Measurements from ENCODE around the gene RMI1.
"Not testable (repeated sequence)": the region's sequence is repeated elsewhere in the genome, so short reads cannot be mapped to it uniquely, and the experiment has no call there.

RMI1 gene
- 0.31 to 3.9 reads per million in 2 donors for total RNA-seq

DNA sequence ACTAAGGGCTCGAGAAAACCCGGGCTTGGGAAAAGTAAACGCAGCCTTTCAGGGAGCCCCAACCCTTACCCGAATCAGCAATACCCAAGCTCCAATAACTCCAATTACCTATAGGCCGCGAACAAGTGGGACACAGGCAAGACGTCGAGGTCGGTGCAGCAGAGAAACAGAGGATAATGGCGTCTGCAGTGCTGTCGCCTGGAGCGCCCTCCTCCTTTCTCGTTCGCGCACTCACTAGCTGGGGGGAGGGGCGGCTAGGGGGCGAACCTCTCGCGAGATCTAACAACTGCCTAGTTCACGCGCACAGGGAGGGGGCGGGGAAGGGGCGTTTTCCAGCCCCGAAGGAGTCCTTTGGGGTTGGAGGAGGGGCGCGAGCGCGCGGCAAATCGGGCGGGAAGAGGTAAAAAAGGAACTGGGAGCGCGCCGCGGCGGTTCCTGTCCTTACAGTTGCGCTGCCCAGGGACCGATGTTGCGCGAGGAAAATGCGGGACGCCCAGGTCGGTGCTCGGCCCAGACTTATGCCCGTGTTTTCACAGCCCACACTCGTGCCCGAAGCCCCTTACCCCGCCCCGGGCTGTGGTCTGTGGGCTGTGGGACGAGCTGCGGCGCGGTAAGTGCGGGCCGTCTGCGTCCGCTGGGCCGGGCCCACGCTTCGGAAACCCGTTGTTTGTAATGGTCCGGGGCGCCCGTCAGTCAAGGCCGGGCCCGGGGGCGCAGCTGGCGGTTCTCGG lies at the start of gene RMI1:
TSS of gene RMI1 (plus strand) at position 411 of the 731 bp plus-strand sequence. CDS start 20,182 bp downstream, outside the sequence.
- peak; percentile 98 to 100 (median 99) for DNase-seq

DNA sequence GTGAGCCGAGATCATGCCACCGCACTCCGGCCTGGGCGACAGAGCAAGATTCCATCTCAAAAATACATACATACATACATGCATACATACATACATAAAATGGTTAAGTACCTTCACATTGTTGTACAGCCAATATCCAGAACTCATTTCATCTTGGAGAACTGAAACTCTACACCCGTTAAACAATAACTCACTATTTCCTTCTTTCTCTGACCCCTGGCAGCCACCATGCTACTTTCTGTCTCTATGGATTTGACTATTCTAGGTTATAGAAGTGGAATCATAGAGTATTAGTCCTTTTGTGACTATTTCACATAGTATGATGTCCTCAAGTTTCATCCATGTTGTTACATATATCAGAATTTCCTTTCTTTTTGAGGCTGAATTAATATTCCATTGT lies 49.7 kb upstream of the RMI1 start:
- no peak for DNase-seq

DNA sequence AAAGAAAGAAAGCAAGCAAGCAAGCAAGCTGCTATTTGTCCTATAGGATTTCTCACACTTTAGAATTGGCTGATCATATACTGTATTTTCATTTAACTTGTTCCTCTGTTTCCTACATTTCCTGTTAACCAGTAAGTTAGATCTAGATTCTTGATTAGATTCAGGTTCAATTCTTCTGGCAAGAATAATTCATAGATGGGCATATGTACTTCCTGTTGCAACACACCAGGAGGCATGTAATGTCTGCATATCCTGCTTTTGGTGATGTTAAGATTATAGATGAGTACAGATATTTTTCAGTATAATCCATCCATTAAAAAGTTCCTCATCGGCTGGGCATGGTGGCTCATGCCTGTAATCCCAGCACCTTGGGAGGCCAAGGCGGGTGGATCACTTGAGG lies 48.6 kb upstream of the RMI1 start:
- DNase-seq, result peak in 1 of 5 experiments; percentile 52

DNA sequence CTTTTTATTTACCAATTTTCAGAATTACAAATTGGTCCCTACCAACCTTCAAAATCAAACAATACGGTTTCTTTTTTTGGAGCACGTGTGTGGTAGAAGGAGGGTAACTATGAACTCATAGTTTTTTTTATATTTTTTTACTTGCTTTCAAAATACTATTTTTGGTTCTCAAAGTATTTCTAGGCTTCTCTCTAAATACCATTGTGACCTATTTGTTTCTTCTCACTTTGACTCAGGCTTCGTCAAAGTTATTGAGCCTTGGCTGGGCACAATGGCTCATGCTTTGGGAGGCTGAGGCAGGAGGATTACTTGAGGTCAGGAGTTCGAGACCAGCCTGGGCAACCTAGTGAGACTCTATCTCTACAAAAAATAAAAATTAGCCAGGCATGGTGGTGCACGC lies 47.8 kb upstream of the RMI1 start:
- DNase-seq, result peak in 1 of 5 experiments; percentile 17

DNA sequence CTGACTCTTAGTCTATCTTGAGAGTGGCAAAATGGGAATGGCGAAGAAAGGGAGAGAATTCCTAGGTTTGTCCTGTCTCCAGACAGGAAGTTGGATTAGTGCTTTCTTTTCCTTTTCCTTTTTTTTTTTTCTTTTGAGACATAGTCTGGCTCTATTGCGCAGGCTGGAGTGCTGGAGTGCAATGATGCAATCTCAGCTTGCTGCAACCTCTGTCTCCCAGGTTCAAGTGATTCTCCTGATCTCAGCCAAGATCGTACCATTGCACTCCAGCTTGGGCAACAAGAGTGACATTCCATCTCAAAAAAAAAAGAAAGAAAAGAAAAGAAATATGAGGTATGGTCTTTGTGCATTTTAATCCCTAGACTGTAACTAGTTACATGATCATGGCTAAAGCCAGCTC lies 46.8 kb upstream of the RMI1 start:
- no peak for DNase-seq

DNA sequence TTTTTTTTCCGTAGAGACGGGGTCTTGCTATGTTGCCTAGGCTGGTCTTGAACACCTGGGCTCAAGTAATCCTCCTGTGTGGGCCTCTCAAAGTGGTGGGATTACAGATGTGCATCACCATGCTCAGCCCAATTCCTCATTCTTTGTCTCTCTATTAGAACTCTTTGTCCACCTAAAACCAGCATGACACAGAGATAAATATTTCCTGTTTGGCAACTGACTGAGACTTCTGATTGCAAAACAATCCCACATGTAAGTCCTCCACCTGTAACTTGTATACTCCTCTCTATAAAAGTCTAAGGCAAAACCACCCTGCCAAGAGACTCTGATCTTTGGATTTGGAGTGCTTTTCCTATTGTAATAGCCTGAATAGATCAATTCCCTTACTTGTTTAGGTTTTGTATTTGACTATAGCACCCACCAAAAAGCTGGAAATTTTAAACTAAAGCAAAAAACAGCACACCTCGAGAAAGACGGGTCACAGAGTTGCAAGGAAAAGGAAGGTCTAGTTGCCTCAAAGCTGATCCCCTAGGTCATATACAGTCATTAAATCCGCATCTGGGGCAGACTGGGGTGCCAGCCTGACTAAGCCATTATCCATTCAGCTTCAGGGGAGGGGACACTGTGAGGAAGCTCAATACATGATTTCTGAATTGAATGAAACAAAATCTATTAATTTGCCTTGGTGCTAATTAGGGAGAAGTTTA lies 45.9 kb upstream of the RMI1 start:
- DNase-seq, result no peak

DNA sequence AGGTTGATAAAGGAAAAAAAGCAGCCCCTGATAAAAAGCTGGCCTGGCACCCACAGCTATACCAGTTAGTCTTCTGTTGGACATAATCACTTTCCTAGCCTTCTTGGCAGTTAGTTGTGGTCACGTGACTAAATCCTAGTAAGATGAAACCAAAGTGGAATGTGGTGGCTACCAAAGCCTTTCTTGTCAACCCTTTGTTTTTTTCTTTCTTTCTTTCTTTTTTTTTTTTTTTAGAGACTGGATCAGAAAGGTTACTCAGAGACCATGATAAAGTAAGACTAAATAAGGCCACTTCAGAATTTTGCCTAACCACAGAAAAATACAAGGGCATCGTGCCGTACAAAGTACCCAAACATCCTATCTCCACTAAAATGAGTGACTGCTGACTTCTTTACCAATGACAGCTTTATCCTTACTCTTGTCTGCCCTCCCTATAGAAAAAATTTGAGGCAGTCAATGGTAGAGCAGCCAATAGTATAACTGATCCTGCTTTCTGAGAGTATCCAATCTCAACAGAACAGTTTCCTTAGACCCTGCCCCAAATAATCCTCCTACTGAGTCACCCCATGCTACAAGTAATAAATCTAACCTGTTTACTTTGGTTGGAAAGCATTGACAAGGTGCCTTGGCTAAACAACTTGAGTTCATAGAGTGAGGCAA lies 45.2 kb upstream of the RMI1 start:
- DNase-seq, result no peak

DNA sequence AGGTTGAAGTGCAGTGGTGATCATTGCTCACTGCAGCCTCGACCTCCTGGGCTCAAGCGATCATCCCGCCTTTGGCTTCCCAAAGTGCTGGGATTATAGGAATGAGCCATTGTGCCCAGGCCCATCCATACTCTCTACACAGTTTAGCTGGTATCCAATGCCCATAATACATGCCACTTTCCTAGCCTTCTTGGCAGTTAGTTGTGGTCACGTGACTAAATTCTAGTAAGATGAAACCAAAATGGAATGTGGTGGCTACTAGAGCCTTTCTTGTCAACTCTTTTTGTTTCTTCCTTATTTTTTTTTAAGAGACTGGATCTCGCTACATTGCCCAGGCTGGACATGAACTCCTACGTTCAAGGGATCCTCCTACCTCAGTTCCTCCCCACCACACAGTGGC lies 44.1 kb upstream of the RMI1 start:
- DNase-seq, result no peak

DNA sequence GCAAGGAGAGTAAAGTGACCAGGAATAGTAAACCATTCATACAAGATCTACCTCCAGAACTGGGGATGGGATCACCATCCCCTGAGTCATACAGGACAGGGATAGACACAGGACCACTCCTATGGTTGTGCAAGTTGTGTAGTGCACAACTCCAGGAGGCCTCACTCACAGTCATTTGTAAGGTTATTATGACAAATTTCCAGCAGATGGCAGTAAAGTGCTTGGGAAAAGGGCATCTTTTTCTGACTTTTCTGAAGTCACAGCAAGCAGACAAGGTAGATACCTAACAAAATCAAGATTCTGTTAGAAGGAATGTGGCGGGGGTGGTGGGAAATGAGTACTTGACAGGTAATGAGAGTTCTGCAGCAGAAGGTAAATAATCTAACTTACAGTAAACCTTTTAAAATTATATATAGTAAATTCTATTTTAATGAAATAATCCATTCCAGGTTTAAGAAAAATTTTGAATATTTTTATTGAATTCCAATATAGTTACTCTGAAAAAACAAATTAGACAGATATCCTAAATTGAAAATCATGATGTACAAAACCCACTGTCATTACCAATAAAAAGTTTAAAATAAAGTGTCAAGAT lies 42.6 kb upstream of the RMI1 start:
- DNase-seq, result peak in 2 of 5 experiments; percentile 44 to 70

DNA sequence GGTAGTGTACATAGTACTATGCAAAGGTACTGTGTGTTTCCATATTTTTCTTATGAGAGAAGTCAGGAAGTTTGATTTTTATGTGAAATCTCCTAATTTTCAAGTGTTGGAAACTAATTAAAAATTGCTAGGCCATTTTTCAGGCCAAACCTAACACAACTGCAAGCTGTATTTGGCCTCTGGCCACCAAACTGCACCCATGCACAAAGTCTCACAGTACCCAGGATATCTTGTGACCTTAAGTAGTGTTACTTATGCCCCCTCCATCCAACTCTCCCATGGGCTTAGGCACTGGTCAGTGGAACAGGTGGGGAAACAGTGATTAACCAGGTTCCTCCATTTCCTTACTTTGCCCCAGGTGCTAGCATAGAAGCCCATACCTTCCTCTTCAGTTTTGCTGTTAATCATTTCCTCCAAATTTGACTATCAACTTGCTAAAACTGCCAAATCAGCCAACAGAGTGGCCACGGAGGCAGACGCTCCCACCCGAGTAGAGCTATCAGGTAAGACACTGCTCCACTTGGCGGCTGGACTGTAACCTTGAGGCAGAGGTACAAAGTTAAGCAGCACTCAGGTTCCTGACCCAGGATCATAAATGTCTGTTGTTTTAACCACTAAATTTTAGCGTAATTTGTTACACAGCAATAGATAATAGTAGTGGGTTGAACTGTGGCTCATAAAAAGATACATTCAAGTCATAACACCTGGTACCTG lies 39.9 kb upstream of the RMI1 start:
- no peak for DNase-seq

DNA sequence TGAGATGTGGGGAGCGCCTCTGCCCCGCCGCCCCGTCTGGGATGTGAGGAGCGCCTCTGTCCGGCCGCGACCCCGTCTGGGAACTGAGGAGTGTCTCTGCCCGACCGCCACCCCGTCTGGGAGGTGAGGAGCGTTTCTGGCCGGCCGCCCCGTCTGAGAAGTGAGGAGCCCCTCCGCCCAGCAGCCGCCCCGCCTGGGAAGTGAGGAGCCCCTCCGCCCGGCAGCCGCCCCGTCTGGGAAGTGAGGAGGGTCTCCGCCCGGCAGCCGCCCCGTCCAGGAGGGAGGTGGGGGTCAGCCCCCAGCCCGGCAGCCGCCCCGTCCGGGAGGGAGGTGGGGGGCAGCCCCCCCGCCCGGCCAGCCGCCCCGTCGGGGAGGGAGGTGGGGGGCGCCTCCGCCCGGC lies 32.5 kb upstream of the RMI1 start:
- not testable (repeated sequence) for DNase-seq

DNA sequence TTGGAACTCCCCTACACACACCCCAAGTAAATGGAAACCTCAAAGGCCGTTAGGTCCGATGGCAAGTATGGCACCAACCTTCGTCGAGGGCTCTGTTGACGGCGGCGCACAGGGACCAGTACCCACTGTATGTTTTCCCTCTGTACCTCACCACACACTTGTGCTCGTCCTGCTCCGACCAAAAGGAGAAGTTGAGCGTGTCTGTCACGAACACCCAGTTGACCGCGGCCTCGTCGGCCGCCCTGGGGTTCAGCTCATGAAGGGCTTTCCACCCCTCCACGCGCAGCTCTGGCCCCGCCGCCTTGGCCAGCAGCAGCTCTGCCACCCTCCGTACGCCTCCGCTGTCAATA lies 24.5 kb upstream of the RMI1 start:
- peak in 2 of 5 experiments; percentile 13 to 55 for DNase-seq

DNA sequence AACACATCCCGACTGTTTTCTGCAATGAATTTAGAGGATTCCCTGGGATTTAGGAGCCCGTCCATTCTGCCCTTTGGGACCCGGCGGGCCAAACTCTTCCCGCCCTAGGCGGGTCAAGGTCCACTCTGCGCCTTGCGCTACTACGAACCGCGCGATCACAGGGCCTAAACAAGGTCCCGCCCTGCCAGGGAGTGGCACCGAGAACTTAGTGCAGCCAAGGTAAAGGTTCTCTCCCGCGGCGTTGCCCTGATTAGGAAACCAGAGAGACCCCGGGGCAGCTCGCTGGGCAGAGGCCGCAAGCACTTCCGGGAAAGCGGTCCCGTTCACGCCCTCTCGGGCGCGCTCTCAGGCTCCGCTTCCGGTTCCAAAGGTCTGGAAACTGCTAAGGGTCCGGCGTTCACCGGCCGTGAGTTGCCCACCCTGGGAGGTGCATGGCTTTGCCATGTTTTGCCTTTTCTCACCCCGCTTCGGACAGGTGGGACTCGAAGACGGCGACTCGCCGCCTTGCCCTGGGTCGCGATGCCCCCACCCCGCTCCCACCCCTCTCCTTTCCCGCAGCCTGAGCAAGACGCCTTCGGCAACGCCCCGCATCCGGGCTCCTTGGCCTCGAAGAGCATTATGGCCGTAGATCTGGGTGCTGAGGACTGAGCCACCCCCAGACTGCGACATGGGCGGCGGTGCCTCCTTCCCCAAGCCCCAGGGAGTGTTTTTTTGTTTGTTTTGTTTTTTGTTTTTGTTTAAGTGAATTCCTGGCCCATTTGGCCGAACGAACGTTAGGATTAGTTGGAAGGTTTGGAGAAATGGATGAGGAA lies 24.0 kb upstream of the RMI1 start:
- peak; percentile 13 to 81 (median 47) for DNase-seq

DNA sequence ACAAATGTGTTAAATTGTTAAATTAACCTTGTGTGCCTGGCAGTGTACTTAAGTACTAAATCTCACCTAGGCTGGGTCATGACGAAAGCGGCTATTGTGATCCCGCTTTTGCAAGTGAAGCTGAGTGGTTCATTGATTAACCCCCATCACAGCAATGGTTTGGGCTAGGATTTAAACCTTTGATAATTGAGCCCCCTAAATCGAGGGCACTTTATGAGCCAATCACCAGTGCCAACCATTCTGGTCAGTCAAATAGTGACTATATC lies 23.4 kb upstream of the RMI1 start:
- DNase-seq, result no peak

DNA sequence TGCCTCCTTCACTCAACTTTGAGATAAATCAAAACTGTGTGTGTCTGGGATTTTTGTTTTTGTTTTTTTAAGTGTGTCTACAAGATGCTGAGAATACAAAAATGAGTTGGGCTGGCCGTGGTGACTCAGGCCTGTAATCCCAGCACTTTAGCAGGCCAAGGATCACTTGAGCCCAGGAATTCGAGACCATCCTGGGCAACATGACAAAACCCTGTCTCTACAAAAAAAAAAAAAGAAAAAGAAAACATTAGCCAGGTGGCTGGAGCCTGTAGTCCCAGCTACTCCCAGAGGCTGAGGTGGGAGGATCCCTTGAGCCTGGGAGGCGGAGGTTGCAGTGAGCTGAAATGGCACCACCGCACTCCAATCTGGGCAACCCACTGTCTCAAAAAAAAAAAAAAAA lies 21.5 kb upstream of the RMI1 start:
- no peak for DNase-seq

DNA sequence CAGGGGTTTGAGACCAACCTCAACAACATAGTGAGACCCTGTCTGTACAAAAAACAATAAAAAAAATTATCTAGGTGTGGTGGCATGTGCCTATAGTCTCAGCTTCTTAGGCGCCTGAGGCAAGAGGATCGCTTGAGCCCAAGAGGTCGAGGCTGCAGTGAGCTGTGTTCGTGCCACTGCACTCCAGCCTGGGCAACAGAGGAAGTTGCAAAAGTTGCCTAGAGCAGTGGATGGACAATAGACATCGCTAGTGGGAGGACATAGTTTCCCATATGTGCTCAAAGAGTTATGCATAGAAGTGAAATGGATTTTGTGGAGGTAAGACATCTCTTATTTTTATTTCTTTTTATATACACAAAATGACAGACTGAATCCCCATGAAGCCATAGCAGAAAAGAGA lies 19.6 kb upstream of the RMI1 start:
- no peak for DNase-seq

DNA sequence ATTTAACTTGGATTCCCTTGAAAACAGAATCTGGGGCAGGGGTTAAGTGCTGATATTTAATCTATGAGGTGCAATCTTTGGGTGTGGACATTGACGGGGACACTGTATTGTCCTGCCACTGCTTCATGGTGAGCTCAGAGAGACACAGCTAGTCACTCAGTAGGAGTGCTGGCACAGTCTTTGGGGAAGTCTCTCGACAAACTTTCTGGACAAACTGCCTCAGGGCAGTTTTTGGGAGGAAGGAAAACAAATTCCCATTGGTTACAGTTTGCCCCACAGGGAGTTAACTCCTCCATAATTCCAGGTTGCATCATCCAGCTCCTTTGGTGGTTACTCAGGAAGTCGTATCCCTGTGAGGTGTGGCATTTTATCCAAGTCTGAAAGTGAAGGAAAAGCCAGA lies 18.4 kb upstream of the RMI1 start:
- no peak for DNase-seq

DNA sequence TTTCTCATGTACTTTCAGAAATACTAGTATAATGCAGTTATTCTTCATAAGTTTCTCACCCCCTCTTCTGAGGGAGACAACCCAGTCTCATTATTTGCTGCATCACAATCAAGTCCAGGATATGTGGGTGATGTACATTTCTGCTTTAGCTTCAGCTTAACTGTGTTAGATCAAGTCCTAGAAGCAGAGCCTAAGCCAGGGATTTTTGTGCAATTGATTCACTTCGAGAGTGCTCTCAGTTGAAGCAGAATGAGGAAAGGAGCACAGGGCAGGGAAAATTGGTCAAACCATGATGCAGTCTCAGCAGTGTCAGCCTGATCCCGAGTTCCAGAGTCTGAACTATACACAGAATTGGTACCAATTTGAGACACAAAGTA lies 15.6 kb upstream of the RMI1 start:
- DNase-seq, result no peak

DNA sequence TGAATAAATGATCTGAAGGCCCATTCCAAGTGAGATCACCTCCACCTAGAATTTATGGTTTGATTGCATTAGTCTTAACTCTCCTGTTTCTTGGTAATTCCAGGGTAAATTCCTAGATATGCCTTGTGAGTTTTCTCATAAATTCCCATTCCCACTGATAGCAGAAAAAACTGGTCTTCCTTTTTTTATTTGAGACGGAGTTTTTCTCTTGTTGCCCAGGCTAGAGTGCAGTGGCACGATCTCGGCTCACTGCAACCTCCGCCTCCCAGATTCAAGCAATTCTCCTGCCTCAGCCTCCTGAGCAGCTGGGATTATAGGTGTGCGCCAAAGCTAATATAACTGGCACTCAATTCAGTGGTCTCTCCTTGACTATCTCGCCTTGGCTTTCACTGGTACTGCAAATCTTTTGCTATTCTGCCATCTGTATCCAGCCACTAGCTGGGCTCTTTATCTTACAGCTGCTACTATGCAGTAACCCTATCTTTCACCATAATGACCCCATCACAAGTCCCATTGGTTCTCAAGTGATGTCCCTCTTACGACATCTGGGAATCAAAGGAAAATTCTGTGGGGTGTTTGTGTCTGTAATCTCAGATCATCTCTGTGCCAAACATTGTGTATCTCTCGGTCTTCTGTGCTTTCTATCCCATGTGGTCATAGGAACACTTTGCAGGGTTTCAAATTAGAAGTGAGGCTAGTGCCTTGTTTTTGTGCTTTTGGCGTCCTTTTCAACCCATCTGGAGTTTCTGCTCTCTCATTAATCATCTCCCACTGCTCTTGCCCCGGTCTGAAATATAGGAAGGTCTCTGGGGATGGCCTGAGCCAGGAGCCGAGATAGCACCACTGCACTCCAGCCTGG lies 15.0 kb upstream of the RMI1 start:
- no peak for DNase-seq

DNA sequence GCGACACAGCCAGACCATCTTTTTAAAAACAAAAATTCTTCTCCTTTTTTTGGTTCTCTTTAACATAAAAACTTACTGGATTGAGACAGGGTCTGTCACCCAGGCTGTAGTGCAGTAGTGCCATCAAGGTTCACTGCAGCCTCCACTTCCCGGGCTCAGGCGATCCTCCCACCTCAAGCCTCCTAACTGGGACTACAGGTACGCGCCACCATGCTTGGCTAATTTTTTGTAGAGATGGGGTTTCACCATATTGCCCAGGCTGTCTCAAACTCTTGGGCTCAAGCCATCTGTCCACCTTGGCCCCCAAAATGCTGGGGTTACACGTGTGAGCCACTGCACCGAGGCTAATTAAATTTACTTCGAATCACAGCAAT lies 14.4 kb upstream of the RMI1 start:
- DNase-seq, result no peak

DNA sequence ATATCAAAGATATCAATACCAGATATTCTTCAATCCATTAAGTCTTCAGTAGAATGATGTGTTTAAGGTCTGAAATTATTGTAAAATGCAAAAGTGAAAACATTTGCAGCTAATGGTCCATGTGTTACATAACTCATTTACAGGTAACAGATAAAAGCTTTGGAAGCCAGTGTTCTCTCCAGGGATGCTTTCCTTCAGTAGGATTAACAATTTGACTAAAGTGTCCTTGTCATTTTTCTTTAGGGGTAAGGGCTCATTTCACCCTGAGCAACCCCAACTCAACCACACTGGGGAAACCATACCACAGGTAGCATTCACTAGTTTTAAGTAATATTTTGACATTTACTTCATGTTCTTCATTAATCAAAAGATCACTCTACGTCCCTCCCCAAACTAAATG lies 13.5 kb upstream of the RMI1 start:
- DNase-seq, result no peak

Measured in T-helper 2 cell (primary cell).